GM18867 (cell line): Measurements from ENCODE around the gene AMDHD1.
A peak's percentile ranks its signal among the peaks of the same experiment; 100 is the strongest.

Experiments used
- ATAC-seq: cut with Tn5 transposase; IDR thresholded peaks from one replicate; pipeline ENCODE4 v1.9.1; 2021; ENCODE audit warnings: mild to moderate bottlenecking, moderate library complexity; ENCODE audit not compliant: unreplicated experiment

AMDHD1 gene, protein sequence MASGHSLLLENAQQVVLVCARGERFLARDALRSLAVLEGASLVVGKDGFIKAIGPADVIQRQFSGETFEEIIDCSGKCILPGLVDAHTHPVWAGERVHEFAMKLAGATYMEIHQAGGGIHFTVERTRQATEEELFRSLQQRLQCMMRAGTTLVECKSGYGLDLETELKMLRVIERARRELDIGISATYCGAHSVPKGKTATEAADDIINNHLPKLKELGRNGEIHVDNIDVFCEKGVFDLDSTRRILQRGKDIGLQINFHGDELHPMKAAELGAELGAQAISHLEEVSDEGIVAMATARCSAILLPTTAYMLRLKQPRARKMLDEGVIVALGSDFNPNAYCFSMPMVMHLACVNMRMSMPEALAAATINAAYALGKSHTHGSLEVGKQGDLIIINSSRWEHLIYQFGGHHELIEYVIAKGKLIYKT

GRCh38 chr12:95943330-95943842 is at the start of gene AMDHD1:
Gene AMDHD1, plus strand, starts transcription at chr12:95943331. Its CDS starts 68 bp downstream, at chr12:95943399.
- peak; percentile 62 for ATAC-seq

- ATAC-seq: no peak
Measured at GRCh38 chr12:95896846-95897245, 46.3 kb upstream of the AMDHD1 start.

- ATAC-seq: no peak
Measured at GRCh38 chr12:95898081-95898480, 45.0 kb upstream of the AMDHD1 start.

DNA sequence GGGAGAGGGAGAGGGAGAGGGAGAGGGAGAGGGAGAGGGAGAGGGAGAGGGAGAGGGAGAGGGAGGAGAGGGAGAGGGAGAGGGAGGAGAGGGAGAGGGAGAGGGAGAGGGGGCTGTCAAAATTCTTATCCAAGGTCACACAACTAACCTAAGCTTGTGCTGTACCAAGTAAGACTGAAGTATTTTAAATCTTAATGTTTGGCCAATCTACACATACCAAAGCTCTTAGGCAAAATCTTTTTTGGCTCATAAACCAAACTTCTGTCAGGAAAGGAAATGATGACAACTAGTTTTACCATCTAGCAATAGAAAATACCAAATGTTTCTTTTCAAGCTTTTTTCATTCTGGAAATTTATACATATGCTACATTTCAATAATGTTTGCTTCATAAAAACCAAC is 34.6 kb upstream of the AMDHD1 start:
- no peak for ATAC-seq

- ATAC-seq: no peak
Measured at GRCh38 chr12:95909871-95910270, 33.3 kb upstream of the AMDHD1 start.

- peak; percentile 94 for ATAC-seq
Measured at GRCh38 chr12:95918194-95918993, 24.7 kb upstream of the AMDHD1 start.

DNA sequence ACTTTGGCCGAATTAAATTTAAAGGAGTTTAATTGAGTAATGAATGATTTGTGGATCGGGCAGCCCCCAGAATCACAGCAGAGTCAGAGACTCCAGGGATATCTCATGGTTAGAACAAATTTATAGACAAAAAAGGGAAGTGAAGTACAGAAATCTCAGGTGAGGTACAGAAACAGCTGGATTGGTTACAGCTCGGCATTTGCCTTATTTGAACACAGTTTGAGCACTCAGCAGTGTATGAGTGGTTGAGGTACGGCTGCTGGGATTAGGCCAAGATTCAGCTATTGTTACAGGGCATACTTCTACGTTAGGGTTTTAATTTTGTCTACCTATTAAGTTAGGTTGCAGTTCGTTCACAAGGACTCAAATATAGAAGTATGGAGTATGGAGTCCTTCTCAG is 24.0 kb upstream of the AMDHD1 start:
- no peak for ATAC-seq

DNA sequence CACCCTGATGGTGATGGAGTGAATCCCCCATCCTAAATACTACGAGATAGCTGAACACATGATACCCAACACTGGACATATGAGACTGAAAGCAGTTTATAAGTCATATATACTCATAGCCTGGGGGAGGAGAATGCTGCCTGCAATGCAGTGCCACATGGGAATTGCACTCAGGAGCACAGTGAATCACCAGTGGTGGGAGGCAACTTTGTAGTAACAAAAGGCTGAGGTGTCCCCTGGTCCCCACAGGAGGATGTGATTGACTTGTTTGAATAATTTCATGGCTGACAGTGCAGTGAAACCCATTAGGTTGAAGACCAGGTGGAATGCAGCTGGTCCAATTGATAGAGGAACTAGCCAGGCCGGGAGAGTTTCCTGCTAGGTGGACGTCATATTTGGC is 20.9 kb upstream of the AMDHD1 start:
- ATAC-seq: no peak

DNA sequence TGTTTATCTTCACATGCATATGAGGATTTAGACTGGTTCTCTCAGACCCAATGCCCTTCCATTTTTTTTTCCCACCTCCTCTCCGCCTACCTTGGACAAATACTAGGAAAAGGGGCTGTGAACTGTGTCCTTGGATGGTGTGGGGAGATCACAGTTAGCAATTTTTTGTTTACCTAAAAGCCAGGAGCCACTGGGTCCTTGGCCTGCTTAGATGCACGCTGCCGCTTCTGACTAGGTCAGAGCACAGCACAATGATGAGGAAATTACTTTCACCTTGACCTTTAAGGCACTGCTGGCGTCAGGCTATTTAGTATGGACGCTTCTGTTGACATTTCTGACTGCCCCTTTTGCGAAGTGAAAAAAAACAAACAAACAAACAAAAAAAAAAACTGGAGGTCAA is 2.6 kb upstream of the AMDHD1 start:
- no peak for ATAC-seq

DNA sequence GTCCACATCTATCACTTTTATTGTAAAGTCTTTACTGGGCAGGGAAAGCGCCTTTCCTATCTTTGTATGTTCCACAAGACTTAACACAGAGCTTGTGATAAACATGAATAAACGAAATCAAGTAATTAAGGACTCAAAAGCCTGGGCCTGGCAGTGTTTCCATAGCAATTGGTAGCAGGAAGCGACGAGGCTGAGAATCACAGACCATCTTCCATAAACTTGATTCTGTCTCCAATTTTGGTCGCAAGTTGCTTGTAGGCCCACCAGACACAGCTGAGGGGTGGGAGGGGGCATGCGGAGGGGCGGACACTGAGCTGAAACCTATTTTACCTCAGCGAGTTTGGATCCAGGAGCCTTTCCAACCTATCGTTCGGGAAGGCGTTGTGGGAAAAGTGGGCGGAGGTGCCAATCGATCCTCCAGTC is 1.0 kb upstream of the AMDHD1 start:
- no peak for ATAC-seq

GRCh38 chr12:95942524-95943329 is 404 bp upstream of the AMDHD1 start, which contains the start of gene CCDC38:
Gene CCDC38, minus strand, starts transcription at chr12:95942614. Its CDS starts 6,105 bp downstream, at chr12:95936509.
- ATAC-seq: peak; percentile 99

- no peak for ATAC-seq
Measured at GRCh38 chr12:95944108-95944704, 1.1 kb downstream of the AMDHD1 start.

- ATAC-seq: no peak
Measured at GRCh38 chr12:95949477-95950206, 6.5 kb downstream of the AMDHD1 start.

DNA sequence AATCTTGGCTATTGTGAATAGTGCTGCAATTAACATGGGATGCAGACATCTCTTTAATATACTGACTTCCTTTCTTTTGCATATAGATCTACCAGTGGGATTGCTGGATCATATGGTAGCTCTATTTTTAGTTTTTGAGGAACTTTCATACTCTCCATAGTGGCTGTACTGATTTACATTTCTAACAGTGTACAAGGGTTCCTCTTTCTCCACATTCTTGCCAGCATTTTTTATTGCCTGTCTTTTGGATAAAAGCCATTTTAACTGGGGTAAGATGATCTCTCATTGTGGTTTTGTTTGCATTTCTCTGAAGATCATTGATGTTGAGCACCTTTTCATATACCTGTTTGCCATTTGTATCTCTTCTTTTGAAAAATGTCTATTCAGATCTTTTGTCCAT is 8.4 kb downstream of the AMDHD1 start:
- ATAC-seq: no peak

DNA sequence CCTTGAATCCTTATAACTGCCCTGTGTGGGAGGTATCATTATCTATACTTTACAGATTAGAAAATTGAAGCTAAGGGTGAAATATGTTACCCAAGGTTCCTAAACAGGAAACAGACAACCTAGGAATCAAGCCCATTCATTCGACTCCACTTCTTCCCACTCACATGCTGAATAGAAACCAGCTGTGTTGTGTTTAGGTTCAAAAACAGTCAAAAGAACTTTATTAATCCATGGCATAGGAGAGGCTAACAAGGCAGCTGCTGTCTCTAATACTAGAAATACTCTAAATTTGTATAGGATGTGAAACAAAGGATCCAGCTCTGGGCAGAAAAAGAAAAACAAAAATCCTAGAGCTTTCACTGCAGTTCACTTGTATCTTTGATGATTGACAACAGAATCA is 9.9 kb downstream of the AMDHD1 start:
- no peak for ATAC-seq

DNA sequence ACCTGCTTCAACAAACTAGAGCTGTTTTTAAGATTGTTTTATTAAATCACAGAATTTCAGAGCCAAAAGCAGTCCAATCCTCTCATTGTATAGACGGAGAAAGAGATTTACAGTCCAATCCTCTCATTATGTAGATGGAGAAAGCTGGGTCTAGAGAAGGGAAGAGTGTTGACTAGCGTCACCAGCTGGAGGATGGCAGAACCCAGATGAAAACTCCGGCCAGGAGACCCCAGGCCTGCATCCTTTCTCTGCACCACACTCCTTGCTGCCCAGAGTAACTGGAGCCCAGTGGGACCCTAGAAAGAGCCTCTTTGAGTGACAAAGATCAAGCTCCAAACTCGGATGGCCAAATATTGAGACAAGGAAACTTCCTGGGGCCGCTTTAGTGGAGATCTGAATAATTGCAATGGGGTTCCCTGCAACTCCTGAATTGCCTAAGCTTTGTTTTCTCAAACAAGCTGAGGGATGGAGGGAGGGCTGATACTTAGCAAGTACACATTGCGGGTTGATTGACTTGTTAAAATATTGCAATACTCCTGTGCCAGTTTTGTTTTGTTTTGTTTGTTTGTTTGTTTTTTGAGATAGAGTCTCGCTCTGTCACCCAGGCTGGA is 12.5 kb downstream of the AMDHD1 start:
- no peak for ATAC-seq

- ATAC-seq: no peak
Measured at GRCh38 chr12:95956557-95957145, 13.5 kb downstream of the AMDHD1 start.

DNA sequence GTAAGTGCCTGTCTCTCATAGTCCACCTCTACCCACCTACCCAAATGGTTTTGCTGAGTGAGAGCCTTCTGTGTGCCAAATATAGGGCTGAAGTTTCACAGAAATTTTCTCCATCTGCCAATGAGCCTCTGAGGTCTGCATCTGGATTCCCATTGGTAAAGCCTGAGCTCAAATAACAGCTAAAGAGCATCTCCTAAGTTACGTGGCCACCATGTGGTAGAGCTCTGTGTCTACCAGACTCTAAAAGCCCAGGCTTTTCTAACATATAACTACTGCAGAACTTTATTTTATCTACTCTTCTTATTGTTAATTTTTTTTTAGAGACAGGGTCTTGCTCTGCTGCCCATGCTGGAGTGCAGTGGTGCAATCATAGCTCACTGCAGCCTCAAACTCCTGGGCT is 16.0 kb downstream of the AMDHD1 start:
- ATAC-seq: no peak

DNA sequence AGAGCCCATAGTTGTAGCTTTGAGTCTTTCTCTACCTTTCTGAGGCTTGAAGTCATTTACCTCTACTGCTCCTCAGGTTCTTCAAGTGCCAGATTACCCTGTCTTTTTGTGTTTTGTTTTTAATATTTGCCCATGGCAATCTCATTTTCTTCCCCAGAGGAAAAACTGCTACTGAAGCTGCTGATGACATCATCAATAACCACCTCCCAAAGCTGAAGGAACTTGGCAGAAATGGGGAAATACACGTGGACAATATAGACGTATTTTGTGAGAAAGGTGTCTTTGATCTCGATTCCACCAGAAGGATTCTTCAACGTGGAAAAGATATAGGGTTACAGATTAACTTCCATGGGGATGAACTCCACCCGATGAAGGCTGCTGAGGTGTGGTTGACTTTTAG is 17.1 kb downstream of the AMDHD1 start:
- ATAC-seq: no peak
